Right lobe of liver (tissue), 6 donors: ENCODE data around the gene ALG14. TPM values are rescaled to one million over a fixed set of nuclear protein-coding genes. Genes with fewer than 3 reads are reported as not detected.
"Not testable (repeated sequence)": the region's sequence is repeated elsewhere in the genome, so short reads cannot be mapped to it uniquely, and the experiment has no call there.

Experiments
- ATAC-seq, 4 donors: fragments of 200-7000 bp; cut with Tn5 transposase; one replicate each; pipeline ENCODE4 v1.9.1; 2020; ENCODE audit warnings: mild to moderate bottlenecking in 4 of 4, moderate library complexity in 4 of 4
- DNase-seq, 3 donors: peaks; one replicate each; pipeline ENCODE4 v3.0.0-alpha.2; 2020
- H3K27ac ChIP-seq, 3 donors: fragments of 200-600 bp; one replicate each; pipeline ENCODE4 v1.8.0; 2022
- H3K27me3 ChIP-seq, 2 donors: fragments of 200-600 bp; one replicate each; pipeline ENCODE4 v1.8.0; 2022
- H3K36me3 ChIP-seq, 4 donors: fragments of 200-600 bp; sonication (generic) in 1 of 4; one replicate each; pipeline versions ENCODE4 v1.5.1 to v1.8.0; 2017 to 2022; ENCODE audit warnings: control low read depth in 1 of 4
- H3K4me1 ChIP-seq, 4 donors: fragments of 200-600 bp; sonication (generic) in 1 of 4; one replicate each; pipeline versions ENCODE4 v1.5.1 to v1.8.0; 2017 to 2022; ENCODE audit warnings: control low read depth in 1 of 4
- H3K4me3 ChIP-seq, 3 donors: fragments of 200-600 bp; one replicate each; pipeline ENCODE4 v1.8.0; 2022
- H3K9me3 ChIP-seq, 4 donors: fragments of 200-600 bp; sonication (generic) in 1 of 4; one replicate each; pipeline versions ENCODE4 v1.5.1 to v1.8.0; 2017 to 2022; ENCODE audit warnings: control low read depth in 1 of 4
- CTCF ChIP-seq, 4 donors: fragments of 200-600 bp in 3 of 4; fragments of 450-650 bp in 1 of 4; IDR thresholded peaks; one replicate each; pipeline versions ENCODE4 v1.5.1 to v1.8.0; 2016 to 2022; ENCODE audit warnings: antibody characterized with exemption in 4 of 4, mild to moderate bottlenecking in 2 of 4
- POLR2A ChIP-seq: fragments of 450-650 bp; IDR thresholded peaks from one replicate; pipeline ENCODE4 v1.6.1; 2017; ENCODE audit warnings: antibody characterized with exemption, mild to moderate bottlenecking
- WGBS: methylation state at CpG from one replicate; pipeline ENCODE4 v1.1.6; 2018; ENCODE audit warnings: low coverage, low lambda C conversion rate; ENCODE audit not compliant: insufficient coverage; ENCODE audit errors: missing lambda C conversion rate; 5-methylcytosine and 5-hydroxymethylcytosine counted together
- intact Hi-C, 2 donors: fragments of 100-400 bp; cut with DNase I; formaldehyde crosslinking; loops; one replicate each; pipeline versions ENCODE4 v1.11.2 to v1.14.1; 2022
- total RNA-seq, 6 experiments: library from RNA; depleted of rRNA in 2 of 6; stranded (reverse); fragments of >200 nt in 2 of 6; fragmentation: NEBNext Ultra II Directional in 3 of 6; extraction: Animal tissue kit (Norgen Biotek cat#: 25700) in 3 of 6; gene quantifications; one replicate each; pipeline versions ENCODE4 v1.1.0 to v1.2.4, GENCODE V29; 2016 to 2023
- donor health status: DM: no; HTN: yes; CAD: no.
- donor health status: DM: no; HTN: no; CAD: no.
- donor health status: DM: no; HTN: no; CAD: no.
- donor health status: DM: no; HTN: yes; CAD: no.
- donor health status: DM: no; HTN: yes; CAD: no.

The ALG14 gene
- total RNA-seq, 6 experiments from 2014 or later = 1.5 to 8.3 (median 5.0) TPM

- intact Hi-C loops = no loop called here
- Histone ChIP-seq H3K27ac (no peak overlapping the region), H3K4me3 (no peak overlapping the region), H3K4me1 (no peaks in the 10 kb centered on the region), H3K36me3 (no peaks in the 10 kb centered on the region), H3K9me3 (no peaks in the 10 kb centered on the region), H3K27me3 (no peaks in the 10 kb centered on the region)
- WGBS = 78% methylated on average over 4 of the region's 4 CpGs
- DNase-seq (no peak), ATAC-seq (no peak)
- TF ChIP-seq POLR2A (no peak), CTCF (IDR thresholded peaks at IDR 0.05) (no peak)
Measured at GRCh38 chr1:94999456-95000131, 73.2 kb downstream of the ALG14 start.

- H3K27me3 ChIP-seq = no peaks in the 10 kb centered on the region
- H3K4me1 ChIP-seq = no peaks in the 10 kb centered on the region
- intact Hi-C loops = no loop called here
- no peak overlapping the region for H3K4me3 ChIP-seq
- no peaks in the 10 kb centered on the region for H3K9me3 ChIP-seq
- no peaks in the 10 kb centered on the region for H3K36me3 ChIP-seq
- ATAC-seq (no peak), DNase-seq (no peak)
- H3K27ac ChIP-seq = no peak overlapping the region
- WGBS = 100% methylated on average over 2 of the region's 2 CpGs
- TF ChIP-seq POLR2A (no peak), CTCF (IDR thresholded peaks at IDR 0.05) (no peak)
Measured at GRCh38 chr1:94998748-94999147, 74.0 kb downstream of the ALG14 start.

- TF ChIP-seq POLR2A (no peak), CTCF (IDR thresholded peaks at IDR 0.05) (no peak)
- Histone ChIP-seq H3K4me1 (no peaks in the 10 kb centered on the region), H3K9me3 (no peaks in the 10 kb centered on the region), H3K4me3 (no peak overlapping the region), H3K27me3 (no peaks in the 10 kb centered on the region), H3K36me3 (no peaks in the 10 kb centered on the region), H3K27ac (no peak overlapping the region)
- 100% methylated on average over 3 of the region's 3 CpGs for WGBS
- ATAC-seq (no peak), DNase-seq (no peak)
- intact Hi-C loops = no loop called here
Measured at GRCh38 chr1:94998114-94998513, 74.6 kb downstream of the ALG14 start.

GRCh38 chr1:94995536-94995935 is 77.2 kb downstream of the ALG14 start:
- WGBS = 85% methylated on average over 6 of the region's 6 CpGs
- H3K27me3 ChIP-seq, H3K9me3 ChIP-seq, H3K27ac ChIP-seq, DNase-seq, ATAC-seq, intact Hi-C loops, H3K4me1 ChIP-seq, H3K4me3 ChIP-seq, H3K36me3 ChIP-seq: not testable (repeated sequence)

- Histone ChIP-seq H3K27me3 (no peaks in the 10 kb centered on the region), H3K36me3 (no peaks in the 10 kb centered on the region), H3K27ac (no peak overlapping the region), H3K4me1 (no peaks in the 10 kb centered on the region), H3K4me3 (no peak overlapping the region), H3K9me3 (no peaks in the 10 kb centered on the region)
- DNase-seq (no peak), ATAC-seq (no peak)
- intact Hi-C loops = no loop called here
- WGBS = 30% methylated on average over 2 of the region's 2 CpGs
- TF ChIP-seq POLR2A (no peak), CTCF (IDR thresholded peaks at IDR 0.05) (no peak)
Measured at GRCh38 chr1:94994805-94995204, 77.9 kb downstream of the ALG14 start.
